Ishikawa (cell line): ENCODE measurements around the gene SYTL3.

Experiments used
- CREB1 ChIP-seq: IDR thresholded peaks from 2 replicates; pipeline ENCODE4 v1.6.1; 2012; ENCODE audit warnings: low read depth
- EP300 ChIP-seq: IDR thresholded peaks from 2 replicates; pipeline ENCODE4 v1.6.1; 2012; ENCODE audit warnings: borderline replicate concordance

GRCh38 chr6:158755636-158756035 is 105.8 kb downstream of the SYTL3 start:
- TF ChIP-seq EP300 (no peak), CREB1 (no peak)
